Suppressor macrophage (primary cell): ENCODE measurements around the gene TAF11L13.
"Not testable (repeated sequence)": the region's sequence is repeated elsewhere in the genome, so short reads cannot be mapped to it uniquely, and the experiment has no call there.

Source experiments
- DNase-seq, 4 experiments: peaks; one replicate each; pipeline ENCODE4 v3.0.0-alpha.2; 2020 to 2022
- total RNA-seq, 17 experiments: gene quantifications; one replicate each; lab custom pipeline; 2026; ENCODE audit warnings: mixed read lengths in 6 of 17, inconsistent platforms in 3 of 17; lab: John Stamatoyannopoulos, UW

TAF11L13 gene
- total RNA-seq: 0 to 0.55 (median 0) reads per million in 17 experiments

DNA sequence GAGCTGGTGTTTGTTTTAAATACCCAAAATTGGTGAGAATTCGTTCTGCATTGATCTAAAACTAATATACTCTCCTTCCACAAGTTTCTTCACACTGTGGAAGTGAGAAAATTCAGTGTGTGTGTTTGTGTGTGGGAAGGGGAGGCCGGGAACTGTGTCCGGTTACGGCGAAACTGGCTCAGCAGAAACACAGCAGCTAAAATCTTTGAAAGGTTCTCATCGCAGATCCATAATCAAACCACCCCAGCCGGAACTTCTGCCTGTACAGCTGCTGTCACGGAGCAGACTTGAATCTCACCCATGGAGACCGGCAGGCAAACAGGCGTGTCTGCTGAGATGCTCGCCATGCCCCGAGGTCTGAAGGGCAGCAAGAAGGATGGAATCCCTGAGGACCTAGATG, at the start of gene TAF11L13:
Gene TAF11L13 (plus strand): TSS at position 301 of the 400 bp plus-strand sequence.
- not testable (repeated sequence) for DNase-seq

DNA sequence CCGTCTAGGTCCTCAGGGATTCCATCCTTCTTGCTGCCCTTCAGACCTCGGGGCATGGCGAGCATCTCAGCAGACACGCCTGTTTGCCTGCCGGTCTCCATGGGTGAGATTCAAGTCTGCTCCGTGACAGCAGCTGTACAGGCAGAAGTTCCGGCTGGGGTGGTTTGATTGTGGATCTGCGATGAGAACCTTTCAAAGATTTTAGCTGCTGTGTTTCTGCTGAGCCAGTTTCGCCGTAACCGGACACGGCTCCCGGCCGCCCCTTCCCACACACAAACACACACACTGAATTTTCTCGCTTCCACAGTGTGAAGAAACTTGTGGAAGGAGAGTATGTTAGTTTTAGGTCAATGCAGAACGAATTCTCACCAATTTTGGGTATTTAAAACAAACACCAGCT, 46.2 kb upstream of the TAF11L13 start, which contains the start of gene TAF11L7:
Gene TAF11L7 (minus strand): TSS at position 101 of the 400 bp plus-strand sequence.
- not testable (repeated sequence) for DNase-seq

DNA sequence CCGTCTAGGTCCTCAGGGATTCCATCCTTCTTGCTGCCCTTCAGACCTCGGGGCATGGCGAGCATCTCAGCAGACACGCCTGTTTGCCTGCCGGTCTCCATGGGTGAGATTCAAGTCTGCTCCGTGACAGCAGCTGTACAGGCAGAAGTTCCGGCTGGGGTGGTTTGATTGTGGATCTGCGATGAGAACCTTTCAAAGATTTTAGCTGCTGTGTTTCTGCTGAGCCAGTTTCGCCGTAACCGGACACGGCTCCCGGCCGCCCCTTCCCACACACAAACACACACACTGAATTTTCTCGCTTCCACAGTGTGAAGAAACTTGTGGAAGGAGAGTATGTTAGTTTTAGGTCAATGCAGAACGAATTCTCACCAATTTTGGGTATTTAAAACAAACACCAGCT, 41.0 kb upstream of the TAF11L13 start, which contains the start of gene TAF11L8:
Gene TAF11L8 (minus strand): TSS at position 101 of the 400 bp plus-strand sequence.
- DNase-seq: not testable (repeated sequence)

DNA sequence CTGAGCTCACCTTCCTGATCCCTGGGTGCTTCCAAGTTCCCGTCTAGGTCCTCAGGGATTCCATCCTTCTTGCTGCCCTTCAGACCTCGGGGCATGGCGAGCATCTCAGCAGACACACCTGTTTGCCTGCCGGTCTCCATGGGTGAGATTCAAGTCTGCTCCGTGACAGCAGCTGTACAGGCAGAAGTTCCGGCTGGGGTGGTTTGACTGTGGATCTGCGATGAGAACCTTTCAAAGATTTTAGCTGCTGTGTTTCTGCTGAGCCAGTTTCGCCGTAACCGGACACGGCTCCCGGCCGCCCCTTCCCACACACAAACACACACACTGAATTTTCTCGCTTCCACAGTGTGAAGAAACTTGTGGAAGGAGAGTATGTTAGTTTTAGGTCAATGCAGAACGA, 37.6 kb upstream of the TAF11L13 start, which contains the start of gene TAF11L9:
Gene TAF11L9 (minus strand): TSS at position 140 of the 400 bp plus-strand sequence.
- DNase-seq: not testable (repeated sequence)

DNA sequence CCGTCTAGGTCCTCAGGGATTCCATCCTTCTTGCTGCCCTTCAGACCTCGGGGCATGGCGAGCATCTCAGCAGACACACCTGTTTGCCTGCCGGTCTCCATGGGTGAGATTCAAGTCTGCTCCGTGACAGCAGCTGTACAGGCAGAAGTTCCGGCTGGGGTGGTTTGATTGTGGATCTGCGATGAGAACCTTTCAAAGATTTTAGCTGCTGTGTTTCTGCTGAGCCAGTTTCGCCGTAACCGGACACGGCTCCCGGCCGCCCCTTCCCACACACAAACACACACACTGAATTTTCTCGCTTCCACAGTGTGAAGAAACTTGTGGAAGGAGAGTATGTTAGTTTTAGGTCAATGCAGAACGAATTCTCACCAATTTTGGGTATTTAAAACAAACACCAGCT, 34.2 kb upstream of the TAF11L13 start, which contains the start of gene TAF11L10:
Gene TAF11L10 (minus strand): TSS at position 101 of the 400 bp plus-strand sequence.
- not testable (repeated sequence) for DNase-seq

DNA sequence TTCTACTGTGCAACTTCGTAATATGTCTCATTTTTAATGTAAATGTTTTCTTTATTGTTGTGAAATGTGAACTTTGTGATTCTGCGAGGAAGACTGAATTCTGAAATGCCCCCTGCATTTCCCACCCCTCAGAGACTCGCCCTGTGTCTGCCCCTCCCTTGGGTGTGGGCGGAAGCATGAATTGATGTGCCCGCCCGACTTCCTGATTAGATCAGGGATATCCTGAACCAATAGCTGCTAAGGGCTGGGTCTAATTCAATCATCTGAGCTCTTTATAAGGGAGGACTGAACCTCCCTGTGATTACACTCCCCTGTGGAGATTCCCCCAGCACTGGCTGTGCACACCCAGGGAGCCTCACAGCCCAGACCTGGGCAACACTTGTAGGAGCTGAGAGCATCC, 28.0 kb upstream of the TAF11L13 start, which contains the start of gene TAF11L11:
Gene TAF11L11 (plus strand): TSS at position 304 of the 400 bp plus-strand sequence.
- not testable (repeated sequence) for DNase-seq

DNA sequence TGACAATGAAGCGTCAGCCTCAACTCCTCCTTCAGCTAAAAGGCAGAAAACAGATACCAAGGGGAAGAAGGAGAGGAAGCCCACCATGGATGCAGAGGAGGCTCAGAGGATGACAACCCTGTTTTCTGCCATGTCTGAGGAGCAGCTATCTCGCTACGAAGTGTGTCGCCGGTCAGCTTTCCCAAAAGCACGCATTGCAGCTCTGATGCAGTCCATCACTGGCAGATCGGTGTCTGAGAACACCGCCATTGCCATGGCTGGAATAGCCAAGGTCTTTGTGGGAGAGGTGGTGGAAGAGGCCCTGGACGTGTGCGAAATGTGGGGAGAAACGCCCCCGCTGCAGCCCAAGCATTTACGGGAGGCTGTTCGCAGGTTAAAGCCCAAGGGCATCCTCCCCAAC, 26.9 kb upstream of the TAF11L13 start:
- no peak for DNase-seq

DNA sequence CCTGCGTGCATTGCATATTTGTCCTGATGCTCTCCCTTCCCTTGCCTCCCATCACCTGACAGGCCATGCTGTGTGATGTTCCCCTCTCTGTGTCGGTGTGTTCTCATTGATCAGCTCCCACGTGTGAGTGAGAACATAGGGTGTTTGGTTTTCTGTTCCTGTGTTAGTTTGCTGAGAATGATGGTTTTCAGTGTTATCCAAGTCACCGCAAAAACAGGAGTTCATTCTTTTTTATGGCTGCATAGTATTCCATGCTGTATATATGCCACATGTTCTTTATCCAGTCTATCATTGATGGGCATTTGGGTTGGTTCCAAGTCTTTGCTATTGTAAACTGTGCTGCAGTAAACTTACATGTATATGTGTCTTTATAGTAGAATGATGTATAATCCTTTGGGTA, 24.4 kb upstream of the TAF11L13 start:
- DNase-seq: not testable (repeated sequence)

DNA sequence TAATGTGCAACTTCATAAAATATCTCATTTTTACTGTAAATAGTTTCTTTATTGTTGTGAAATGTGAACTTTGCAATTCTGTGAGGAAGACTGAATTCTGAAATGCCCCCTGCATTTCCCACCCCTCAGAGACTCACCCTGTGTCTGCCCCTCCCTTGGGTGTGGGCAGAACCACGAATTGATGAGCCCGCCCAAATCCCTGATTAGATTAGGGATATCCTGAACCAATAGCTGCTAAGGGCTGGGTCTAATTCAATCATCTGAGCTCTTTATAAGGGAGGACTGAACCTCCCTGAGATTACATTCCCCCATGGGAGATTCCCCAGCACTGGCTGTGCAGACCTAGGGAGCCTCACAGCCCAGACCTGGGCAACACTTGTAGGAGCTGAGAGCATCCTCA, 21.8 kb upstream of the TAF11L13 start, which contains the start of gene TAF11L12:
Gene TAF11L12 (plus strand): TSS at position 301 of the 400 bp plus-strand sequence.
- DNase-seq: not testable (repeated sequence)

DNA sequence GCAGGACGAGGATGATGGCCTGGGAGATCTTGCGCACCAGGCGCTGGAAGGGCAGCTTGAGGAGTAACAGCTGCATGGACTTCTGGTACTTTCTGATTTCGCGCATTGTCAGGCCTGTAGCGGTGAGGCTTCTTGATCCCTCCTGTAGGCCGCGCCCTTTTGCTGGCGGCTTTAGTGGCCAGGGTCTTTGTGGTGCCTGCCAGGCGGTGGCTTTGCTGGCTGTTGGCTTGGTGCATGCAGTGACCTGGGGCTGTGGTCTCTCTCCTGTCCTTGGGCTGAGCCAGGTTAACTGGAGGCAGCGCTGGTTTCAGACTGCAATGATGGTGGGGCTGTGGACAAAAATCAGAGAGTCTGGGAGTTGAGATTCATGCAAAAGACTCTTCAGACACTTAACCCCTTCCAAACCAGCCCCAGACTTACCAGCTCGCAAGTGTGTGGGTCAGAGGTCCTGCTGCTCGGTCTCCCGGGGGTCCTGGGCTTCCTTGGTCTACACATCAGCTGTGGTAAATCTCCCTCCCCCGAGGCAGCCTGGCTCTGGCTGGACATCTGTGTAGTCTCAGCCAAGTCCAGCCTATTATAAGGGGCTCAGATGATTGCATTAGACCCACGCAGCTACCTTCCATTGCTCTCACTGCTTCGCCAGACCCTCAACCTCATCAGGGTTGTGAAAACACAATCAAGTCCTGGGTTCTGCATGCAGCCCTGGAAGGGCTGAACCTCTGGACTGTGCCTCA, 16.8 kb upstream of the TAF11L13 start:
- DNase-seq: no peak

DNA sequence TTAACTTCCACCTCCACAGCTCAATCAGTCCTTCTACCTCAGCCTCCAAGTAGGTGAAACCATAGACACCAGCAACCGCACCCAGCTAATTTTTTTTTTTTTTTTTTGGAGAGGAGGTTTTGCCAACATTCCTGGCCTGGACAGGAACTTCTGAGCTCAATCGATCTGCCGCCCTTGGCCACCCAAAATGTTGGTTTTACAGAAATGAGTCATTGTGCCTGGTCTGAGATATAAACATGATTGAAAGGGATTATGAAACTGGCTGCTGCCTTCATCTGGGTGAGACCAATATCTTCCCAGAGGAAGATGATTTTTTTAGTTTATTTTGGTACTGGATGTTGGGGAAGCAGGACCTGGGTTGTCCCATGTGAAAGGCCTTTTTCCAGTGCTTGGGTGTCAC, 12.5 kb upstream of the TAF11L13 start:
- DNase-seq: no peak

DNA sequence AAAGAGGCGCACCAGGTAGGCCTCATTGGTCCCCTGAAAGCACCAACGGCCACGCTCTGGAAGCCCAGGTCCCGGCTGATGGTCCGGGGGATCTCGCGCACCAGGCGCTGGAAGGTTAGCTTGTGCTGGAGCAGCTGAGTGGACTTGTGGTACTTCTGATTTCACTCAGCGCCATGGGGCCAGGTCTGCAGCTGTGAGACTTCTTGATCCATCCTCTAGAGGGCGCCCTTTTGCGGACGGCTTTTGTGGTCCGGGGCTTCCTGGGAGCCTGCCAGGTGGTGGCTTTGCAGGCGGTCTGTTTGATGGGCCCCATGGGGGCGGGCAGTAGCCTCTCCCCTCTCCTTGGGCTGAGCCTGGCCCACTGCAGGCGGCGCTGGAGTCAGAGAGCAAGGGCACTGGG, 11.3 kb upstream of the TAF11L13 start:
- no peak for DNase-seq

DNA sequence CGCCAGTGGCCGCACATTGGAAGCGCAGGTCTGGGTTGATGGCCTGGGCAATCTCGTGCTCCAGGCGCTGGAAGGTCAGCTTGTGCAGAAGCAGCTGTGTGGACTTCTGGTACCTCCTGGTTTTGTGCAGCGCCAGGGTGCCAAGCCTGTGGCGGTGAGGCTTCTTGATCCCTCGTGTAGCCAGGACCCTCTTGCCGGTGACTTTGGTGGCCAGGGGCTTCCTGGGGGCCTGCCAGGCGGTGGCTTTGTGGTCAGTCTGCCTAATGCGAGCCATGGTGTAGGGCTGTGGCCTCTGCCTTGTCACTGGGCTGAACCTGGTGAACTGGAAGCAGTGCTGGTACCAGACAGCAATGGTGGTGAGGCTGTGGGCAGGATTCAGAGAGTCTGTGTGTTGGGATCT, 6.2 kb upstream of the TAF11L13 start:
- DNase-seq: no peak

DNA sequence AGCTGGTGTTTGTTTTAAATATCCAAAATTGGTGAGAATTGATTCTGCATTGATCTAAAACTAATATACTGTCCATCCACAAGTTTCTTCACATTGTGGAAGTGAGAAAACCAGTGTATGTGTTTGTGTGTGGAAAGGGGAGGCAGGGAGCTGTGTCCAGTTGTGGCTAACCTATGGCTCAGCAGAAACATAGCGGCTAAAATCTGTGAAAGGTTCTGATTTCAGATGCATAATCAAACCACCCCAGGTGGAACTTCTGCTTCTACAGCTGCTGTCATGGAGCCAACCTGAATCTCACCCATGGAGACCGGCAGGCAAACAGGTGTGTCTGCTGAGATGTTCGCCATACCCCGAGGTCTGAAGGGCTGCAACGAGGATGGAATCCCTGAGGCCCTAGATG, 2.3 kb downstream of the TAF11L13 start, which contains the start of gene TAF11L14:
Gene TAF11L14 (plus strand): TSS at position 301 of the 400 bp plus-strand sequence.
- DNase-seq: no peak

DNA sequence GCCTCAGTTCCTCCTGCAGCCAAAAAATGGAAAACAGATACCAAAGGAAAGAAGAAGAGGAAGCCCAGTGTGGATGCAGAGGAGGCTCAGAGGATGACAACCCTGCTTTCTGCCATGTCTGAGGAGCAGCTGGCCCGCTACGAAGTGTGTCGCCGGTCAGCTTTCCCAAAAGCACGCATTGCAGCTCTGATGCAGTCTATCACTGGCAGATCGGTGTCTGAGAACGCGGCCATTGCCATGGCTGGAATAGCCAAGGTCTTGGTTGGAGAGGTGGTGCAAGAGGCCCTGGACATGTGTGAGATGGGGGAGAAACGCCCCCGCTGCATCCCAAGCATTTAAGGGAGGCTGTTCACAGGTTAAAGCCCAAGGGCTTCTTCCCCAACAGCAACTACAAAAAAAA, 17.3 kb downstream of the TAF11L13 start:
- DNase-seq: not testable (repeated sequence)

DNA sequence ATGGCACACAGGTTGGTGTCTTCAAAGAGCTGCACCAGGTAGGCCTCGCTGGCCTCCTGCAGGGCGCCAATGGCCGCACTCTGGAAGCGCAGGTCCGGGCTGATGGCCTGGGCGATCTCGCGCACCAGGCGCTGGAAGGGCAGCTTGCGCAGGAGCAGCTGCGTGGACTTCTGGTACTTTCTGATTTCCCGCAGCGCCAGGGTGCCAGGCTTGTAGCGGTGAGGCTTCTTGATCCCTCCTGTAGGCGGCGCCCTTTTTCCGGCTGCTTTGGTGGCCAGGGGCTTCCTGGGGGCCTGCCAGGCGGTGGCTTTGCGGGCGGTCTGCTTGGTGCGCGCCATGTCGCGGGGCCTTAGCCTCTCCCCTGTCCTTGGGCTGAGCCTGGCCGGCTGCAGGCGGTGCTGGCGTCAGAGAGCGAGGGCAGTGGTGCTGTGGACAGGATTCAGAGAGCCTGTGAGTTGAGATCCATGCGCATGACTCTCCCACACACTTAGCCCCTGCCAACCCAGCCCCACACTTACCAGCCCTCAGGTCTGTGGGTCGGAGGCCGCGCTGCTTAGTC, 23.4 kb downstream of the TAF11L13 start:
- not testable (repeated sequence) for DNase-seq

DNA sequence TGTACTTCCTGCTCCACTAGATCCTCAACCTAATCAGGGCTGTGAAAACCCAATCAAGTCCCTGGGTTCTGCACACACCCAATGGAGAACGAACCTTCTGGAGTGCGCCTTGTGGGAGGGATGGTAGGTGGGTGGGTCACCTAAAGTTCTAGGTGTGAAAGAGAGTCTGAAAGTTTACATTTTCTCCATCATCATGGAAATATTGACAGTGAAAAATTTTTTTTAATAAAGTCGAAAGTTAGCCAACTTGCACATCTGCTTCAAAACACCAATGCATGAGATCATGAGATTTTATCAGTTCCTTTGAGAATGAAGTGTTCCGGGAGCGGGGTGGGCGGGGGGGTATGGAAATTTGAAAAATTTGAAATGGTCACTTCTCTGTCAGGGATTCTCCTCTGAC, 24.0 kb downstream of the TAF11L13 start:
- DNase-seq: no peak

DNA sequence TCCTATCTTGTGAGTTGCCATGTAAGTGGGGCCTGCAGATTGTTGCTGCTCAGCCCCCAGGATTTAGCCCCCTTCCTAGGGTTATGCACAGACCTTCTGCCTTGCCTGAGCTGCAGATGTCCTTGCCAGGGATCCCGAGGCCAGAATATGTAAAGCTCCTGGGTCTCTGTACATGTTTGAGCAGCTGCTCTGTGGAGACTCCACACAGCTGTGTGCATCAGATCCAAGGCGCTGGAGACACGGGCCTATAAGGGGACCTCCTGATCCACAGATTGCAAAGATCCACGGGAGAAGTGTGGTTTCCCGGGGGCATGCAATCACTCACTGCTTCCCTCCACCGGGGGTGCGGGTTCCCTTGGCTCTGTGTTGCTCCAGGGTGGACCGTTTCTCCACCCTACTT, 31.3 kb downstream of the TAF11L13 start:
- DNase-seq: no peak

DNA sequence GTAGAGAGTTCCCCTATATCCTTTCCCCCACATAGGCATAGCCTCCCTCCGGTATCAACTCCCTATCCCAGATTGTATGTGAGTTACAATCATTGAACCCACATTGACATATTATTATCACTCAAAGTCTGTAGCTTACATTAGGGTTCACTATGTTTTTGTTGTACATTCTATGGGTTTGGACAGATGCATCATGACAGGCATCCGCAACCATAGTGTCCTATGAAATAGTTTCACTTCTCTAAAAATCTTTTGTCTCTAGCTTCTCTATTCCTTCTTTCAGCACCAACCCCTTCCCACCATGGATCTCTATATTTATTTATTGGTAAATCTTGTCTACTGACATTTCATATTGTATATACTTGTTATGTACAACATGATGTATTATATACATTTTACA, 33.9 kb downstream of the TAF11L13 start:
- DNase-seq: peak in 3 of 4 experiments; percentile 10 to 32 (median 16)

DNA sequence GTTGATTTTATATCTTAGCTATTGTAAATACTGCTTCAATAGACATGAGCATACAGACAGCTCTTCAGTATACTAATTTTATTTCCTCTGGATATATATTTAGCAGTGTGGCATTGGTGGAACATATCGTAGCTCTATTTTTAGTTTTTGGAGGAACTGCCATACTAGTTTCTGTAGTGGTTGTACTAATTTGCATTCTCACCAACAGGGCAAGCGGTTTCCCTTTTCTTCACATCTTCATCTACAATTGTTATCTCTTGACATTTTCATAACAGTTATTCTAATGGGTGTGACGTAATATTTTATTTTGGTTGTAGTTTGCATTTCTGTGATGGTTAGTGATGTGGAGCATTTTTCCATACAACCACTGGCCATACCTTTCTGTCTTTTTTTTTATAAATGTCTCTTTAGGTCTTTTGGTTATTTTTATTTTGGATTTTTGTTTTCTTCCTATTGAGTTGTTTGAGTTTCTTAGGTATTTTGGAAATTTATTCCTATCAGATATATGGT, 34.9 kb downstream of the TAF11L13 start:
- DNase-seq: no peak

DNA sequence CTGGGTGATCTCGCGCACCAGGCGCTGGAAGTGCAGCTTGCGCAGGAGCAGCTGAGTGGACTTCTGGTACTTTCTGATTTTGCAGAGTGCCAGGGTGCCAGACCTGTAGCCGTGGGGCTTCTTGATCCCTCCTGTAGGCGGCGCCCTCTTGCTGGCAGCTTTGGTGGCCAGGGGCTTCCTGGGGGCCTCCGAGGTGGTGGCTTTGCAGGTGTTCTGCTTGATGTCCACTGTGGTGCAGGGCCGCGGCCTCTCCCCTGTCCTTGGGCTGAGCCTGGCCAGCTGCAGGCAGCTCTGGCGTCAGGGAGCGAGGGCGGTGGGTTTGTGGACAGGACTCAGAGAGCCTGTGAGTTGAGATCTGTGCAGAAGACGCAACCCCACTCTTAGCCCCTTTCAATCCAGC, 38.5 kb downstream of the TAF11L13 start:
- no peak for DNase-seq

DNA sequence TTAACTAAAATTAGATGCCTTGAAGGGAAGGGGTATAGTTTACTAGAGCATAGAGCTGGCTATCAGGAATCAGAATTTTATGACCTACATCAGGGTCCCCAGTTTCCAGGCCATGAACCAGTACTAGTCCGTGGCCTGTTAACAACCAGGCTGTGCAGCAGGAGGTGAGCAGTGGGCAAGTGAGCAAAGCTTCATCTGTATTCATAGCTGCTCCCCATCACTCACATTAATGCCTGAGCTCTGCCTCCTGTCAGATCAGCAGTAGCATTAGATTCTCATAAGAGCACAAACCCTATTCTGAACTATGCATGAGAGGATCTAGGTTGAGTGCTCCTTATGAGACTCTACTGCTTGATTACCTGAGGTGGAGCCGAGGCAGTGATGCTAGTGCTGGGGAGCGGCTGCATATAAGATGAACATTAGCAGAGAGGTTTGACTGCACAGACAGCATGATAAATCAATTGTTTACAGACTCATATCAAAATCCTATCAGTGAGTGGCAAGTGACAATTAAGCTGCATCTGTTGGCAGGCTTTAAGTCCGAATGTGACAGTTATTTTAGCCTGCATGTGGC, 47.0 kb downstream of the TAF11L13 start:
- DNase-seq: no peak
